HL-60 (cell line): ENCODE results near the gene RPUSD3.

Experiments used
- CTCF ChIP-seq: IDR thresholded peaks from one replicate; pipeline ENCODE4 v1.5.1; 2011; ENCODE audit warnings: low read length, control low read depth, inconsistent platforms; ENCODE audit not compliant: insufficient read depth
- GABPA ChIP-seq: IDR thresholded peaks from 2 replicates; pipeline ENCODE4 v1.6.1; 2012; ENCODE audit warnings: low read depth
- POLR2AphosphoS5 ChIP-seq: IDR thresholded peaks from 2 replicates; pipeline ENCODE4 v1.6.1; 2012; ENCODE audit warnings: low read depth
- REST ChIP-seq: IDR thresholded peaks from 2 replicates; pipeline ENCODE4 v1.6.1; 2012; ENCODE audit warnings: low read depth; ENCODE audit not compliant: insufficient replicate concordance

DNA sequence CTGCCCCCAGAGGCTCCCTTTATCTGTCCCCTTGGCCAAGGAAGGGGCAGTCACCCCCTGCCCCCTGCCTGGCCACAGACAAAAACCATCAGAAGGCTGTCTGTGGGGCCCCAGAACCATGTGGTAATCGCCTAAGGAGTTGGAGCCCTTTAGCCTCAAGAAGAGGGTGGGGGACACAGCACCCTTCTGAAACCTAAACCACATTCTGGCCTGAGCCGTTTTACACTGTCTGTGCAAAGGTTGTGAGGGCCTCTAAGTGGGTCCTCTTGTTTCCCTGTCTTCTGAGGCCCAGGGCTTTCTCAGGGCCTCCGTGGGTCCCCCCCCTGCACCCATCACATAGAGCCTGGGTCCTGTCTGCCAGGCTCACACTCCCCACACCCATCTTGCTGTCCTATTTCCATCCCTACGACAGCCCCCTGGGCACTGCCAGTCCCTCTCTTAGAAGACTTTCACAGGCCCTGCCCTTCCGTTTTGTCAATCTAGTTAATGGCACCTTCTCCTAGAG is 17.9 kb upstream of the RPUSD3 start:
- TF ChIP-seq CTCF = no peak
- no peak for TF ChIP-seq POLR2AphosphoS5
- TF ChIP-seq REST = no peak
- TF ChIP-seq GABPA = no peak
